Measurements from ENCODE around the gene LCN10. TPM values are rescaled to one million over a fixed set of nuclear protein-coding genes. Genes with fewer than 3 reads are reported as not detected.

The LCN10 gene
- total and polyA plus RNA-seq, 2 experiments from 2014 or later: not detected

DNA sequence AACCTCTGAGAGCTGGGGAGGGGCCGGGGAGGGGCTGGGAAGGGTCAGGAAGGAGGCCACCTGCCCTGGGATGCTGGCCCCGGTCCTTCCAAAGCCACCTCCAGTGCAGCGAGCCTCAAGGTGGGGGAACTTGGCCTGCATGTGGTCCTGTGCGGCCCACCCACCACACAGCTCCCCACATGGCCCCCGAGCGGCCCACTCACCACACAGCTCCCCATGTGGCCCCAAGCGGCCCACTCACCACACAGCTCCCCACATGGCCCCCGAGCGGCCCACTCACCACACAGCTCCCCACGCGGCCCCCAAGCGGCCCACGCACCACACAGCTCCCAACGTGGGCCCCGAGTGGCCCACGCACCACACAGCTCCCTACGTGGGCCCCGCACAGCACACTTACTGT is 2.0 kb upstream of the LCN10 start:
- DNase-seq (ENCODE audit: low spot score): no peak
- WGBS (ENCODE audit: low lambda C conversion rate, missing lambda C conversion rate): 89% methylated on average over 11 of the region's 18 CpGs
- Histone ChIP-seq H3K27me3 (no peaks in the 10 kb centered on the region), H3K9me2 (replicated peaks; ENCODE audit: insufficient read depth) (no peaks in the 10 kb centered on the region), H3K79me2 (no peaks in the 10 kb centered on the region), H3K36me3 (replicated peaks; ENCODE audit: insufficient read depth, low read depth) (no peaks in the 10 kb centered on the region), H3K27ac (no peak overlapping the region), H3K4me1 (ENCODE audit: insufficient read depth) (peaks cover 7% of the 10 kb centered on the region), H2AFZ (no peak overlapping the region), H3K4me2 (no peak overlapping the region), H3K9me3 (ENCODE audit: low read depth) (no peaks in the 10 kb centered on the region), H4K20me1 (ENCODE audit: insufficient read depth, poor library complexity, severe bottlenecking) (no peaks in the 10 kb centered on the region), H3K4me3 (no peak overlapping the region)
- TF ChIP-seq EZH2phosphoT487 (IDR thresholded peaks at IDR 0.05; ENCODE audit: low read depth, severe bottlenecking, unreplicated experiment): no peak
- no peak for TF ChIP-seq EZH2 (IDR thresholded peaks at IDR 0.05; ENCODE audit: borderline replicate concordance)
- no peak for TF ChIP-seq CTCF (IDR thresholded peaks at IDR 0.05; ENCODE audit: poor library complexity)

DNA sequence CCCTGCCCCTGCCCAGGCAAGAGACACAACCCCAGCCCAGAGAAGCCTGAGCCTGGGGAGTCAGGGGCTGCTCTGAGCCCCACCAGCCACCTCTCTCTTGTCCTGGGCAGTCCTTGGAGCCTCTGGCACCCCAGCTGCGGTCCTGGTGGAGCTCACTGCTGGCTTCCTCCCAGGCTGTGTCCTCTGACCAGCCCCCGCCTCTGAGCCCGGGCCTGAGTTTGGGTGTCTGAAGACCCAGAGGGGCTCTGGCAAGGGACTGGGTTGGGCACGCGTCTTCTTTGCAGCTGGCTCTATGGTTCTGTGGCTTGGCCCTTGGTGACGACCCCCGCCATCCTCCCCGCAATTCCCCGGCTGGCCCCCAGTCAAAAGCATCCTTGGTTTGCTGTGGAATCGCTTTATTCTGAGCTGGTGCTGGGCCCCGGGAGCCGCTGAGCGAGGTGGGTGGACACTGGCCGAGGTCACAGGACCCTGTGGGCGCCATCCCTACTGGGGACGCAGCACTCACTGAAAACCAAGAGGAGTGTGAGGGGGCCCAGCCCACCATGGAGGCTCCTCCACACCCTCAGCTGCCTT is 985 bp upstream of the LCN10 start:
- TF ChIP-seq EZH2phosphoT487 (IDR thresholded peaks at IDR 0.05; ENCODE audit: low read depth, severe bottlenecking, unreplicated experiment) (no peak), CTCF (IDR thresholded peaks at IDR 0.05; ENCODE audit: poor library complexity) (no peak), EZH2 (IDR thresholded peaks at IDR 0.05; ENCODE audit: borderline replicate concordance) (no peak)
- Histone ChIP-seq H3K4me1 (ENCODE audit: insufficient read depth) (peaks cover 7% of the 10 kb centered on the region), H3K79me2 (no peaks in the 10 kb centered on the region), H3K4me2 (no peak overlapping the region), H2AFZ (no peak overlapping the region), H3K9me2 (replicated peaks; ENCODE audit: insufficient read depth) (no peaks in the 10 kb centered on the region), H3K36me3 (replicated peaks; ENCODE audit: insufficient read depth, low read depth) (no peaks in the 10 kb centered on the region), H3K27me3 (no peaks in the 10 kb centered on the region), H4K20me1 (ENCODE audit: insufficient read depth, poor library complexity, severe bottlenecking) (no peaks in the 10 kb centered on the region), H3K4me3 (no peak overlapping the region), H3K27ac (no peak overlapping the region), H3K9me3 (ENCODE audit: low read depth) (no peaks in the 10 kb centered on the region)
- DNase-seq (ENCODE audit: low spot score): no peak
- WGBS (ENCODE audit: low lambda C conversion rate, missing lambda C conversion rate): 89% methylated on average over 16 of the region's 16 CpGs

GRCh38 chr9:136741883-136742571 is 713 bp downstream of the LCN10 start:
- Histone ChIP-seq H4K20me1 (ENCODE audit: insufficient read depth, poor library complexity, severe bottlenecking) (no peaks in the 10 kb centered on the region), H3K79me2 (no peaks in the 10 kb centered on the region), H3K27ac (no peak overlapping the region), H3K4me2 (peak overlapping the region; percentile 2), H3K27me3 (no peaks in the 10 kb centered on the region), H3K36me3 (replicated peaks; ENCODE audit: insufficient read depth, low read depth) (no peaks in the 10 kb centered on the region), H3K4me1 (ENCODE audit: insufficient read depth) (peaks cover 7% of the 10 kb centered on the region), H2AFZ (no peak overlapping the region), H3K4me3 (no peak overlapping the region), H3K9me3 (ENCODE audit: low read depth) (no peaks in the 10 kb centered on the region), H3K9me2 (replicated peaks; ENCODE audit: insufficient read depth) (no peaks in the 10 kb centered on the region)
- WGBS (ENCODE audit: low lambda C conversion rate, missing lambda C conversion rate): 81% methylated on average over 22 of the region's 32 CpGs
- TF ChIP-seq CTCF (IDR thresholded peaks at IDR 0.05; ENCODE audit: poor library complexity): no peak
- TF ChIP-seq EZH2 (IDR thresholded peaks at IDR 0.05; ENCODE audit: borderline replicate concordance): no peak
- no peak for TF ChIP-seq EZH2phosphoT487 (IDR thresholded peaks at IDR 0.05; ENCODE audit: low read depth, severe bottlenecking, unreplicated experiment)
- no peak for DNase-seq (ENCODE audit: low spot score)

All from hepatocyte (in vitro differentiated cells).